HEK293T (cell line): ENCODE results near the gene POLR1A.

Experiments used
- ARNT ChIP-seq: fragments of 450-650 bp; IDR thresholded peaks from 2 replicates; pipeline ENCODE4 v1.6.1; 2017; ENCODE audit warnings: mild to moderate bottlenecking
- FOXA1 ChIP-seq: fragments of 450-650 bp; IDR thresholded peaks from 2 replicates; pipeline ENCODE4 v1.6.1; 2016; ENCODE audit warnings: mild to moderate bottlenecking

- no peak for TF ChIP-seq ARNT
- no peak for TF ChIP-seq FOXA1
Measured at GRCh38 chr2:86078774-86079545, 26.7 kb downstream of the POLR1A start.
